H54 (cell line): ENCODE data around the gene SLC4A2.

Experiments used
- DNase-seq: peaks from one replicate; pipeline ENCODE4 v3.0.0; 2011; ENCODE audit warnings: low spot score, mixed read lengths; ENCODE audit not compliant: insufficient read length
- FAIRE-seq: peaks from 3 replicates; lab custom pipeline; 2011; peaks lifted over from hg19 to GRCh38; lab: Jason Lieb, UNC
- POLR2A ChIP-seq: IDR thresholded peaks from 2 replicates; pipeline ENCODE4 v1.6.1; 2011; ENCODE audit warnings: low read depth, mild to moderate bottlenecking, low read length

The SLC4A2 gene

DNA sequence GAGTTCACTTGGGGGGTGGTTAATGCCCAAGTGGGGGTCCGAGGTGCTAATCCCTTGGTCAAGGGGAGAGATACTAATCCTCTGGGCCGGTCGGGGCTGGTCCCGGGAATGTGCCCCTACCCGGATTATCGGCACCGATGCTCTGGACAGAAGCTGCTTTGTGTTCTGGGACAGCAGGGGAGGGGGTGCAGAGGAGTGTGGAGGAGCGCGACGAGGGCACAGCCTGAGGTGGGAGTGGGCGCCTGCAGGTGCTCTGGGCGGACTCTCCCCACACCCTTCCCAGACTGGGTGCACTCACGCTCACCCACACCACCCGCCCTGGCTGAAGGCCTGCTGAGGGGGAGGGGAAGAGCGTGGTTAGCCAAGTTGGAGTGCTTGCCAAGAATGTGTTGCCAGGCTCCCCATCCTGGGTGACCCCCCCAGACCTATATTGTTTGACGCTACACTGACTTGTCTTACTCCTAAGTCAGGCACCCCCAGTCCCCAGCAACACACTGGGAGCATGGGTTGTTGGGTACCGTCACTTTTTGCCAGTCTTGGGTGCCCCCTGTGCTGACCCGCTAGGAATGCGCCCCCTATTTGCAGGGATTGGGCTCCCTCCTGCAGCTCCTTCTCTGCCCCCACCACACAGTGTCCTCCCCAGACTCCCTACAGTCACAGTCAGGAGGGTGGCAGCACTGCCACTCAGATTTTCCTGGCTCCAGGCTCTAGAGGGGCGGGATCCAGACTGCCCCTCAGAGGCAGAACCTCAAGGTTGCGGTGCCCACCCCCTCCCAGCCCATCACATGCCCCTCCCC is 1.2 kb downstream of the SLC4A2 start:
- FAIRE-seq (no peak), DNase-seq (peak; percentile 73)
- TF ChIP-seq POLR2A = peak; percentile 54

DNA sequence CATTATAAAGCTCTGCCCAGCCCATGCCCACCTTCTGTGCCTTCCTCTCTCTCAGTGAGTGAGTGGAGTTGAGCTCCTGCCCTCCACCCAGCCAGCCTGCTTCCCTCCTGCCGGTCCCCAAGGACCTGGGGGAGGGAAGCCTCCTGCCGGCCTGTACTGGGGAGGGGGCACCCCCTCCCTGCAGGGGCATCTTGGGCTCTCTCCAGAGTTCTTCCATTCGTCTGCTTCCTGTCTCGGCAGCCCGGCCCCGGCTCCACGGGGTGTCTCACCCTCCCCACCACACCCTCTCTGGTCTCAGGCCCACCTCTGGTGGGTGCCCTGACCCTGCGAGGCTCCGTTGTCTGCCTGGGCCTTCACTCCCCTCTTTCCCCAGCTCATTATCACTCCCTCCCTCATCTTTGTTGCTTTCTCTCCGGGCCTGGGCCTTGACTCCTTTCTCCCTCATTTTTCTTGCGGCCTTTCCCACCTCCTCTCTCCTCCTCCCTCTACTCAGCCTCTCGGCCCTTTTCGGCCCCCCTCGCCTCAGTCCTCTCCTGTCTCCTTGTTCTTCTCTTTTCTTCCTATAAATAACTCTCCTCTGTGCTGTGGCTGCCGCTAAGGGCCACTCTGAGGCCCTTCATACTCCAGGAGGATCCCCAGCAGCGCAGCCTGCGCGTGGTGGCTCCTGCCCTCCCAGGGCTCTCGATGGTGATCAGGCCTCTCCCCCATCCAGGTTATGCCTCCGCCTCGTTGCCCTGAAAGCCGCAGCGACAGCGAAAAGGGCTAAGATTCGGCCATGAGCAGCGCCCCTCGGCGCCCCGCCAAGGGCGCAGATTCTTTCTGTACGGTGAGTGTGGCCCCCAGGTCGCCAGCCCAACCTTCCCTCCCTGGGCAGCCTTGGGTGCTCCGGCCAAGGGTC is 2.1 kb downstream of the SLC4A2 start:
- no peak for FAIRE-seq
- peak; percentile 38 for TF ChIP-seq POLR2A
- DNase-seq = no peak

DNA sequence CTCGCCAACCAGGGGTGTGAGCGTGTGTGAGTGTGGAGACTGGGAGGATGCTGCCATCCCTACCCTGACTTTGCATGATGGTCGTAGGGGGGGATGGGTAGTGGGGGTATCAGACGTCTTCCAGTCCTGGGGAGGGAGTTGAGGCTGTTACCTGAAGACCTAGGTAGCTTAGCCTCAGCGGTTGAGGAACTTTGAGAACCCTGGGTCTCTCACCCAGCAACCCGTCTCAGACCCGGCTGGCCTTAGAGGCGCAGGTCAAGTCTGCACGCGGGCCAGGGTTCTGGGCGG is 2.7 kb downstream of the SLC4A2 start:
- DNase-seq = no peak
- TF ChIP-seq POLR2A = no peak
- no peak for FAIRE-seq

DNA sequence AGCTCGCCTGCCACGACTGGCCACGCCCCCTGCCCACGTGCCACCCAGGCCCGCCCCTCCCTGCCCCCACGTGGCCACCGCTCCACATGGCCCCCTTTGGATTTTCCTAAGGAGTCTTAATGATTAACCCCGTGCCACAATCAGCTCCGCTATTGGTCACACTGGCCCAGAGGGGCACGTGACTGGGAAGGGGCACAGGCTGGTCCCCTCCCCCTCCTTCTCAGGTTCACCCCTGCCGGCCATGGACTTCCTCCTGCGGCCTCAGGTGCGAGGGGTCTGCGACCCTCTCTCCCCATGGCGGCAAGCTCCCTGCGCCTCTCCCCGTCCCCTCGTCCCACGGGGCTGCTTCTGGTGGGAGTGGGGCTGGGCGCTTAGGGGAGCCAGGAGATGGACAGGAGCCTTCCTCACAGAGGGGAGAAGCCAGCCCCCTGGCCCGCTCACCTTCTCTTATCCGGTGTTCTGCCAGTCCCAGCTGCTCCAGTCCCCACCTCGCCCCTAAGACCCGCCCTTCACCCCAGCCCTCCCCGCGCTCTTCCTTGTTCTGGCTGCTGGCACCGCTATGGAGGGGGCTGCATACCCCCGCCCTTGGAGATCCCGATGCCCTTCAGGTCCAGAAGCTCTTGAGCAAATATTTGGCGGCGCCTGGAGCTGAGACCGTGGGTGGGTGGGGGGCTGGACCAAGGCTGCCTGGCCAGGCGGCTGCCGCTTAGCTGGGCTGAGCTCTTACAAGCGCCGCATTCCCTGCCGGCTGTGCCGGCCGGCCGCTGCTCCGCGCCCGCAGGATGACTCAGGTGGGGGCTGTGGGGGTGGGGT is 3.2 kb downstream of the SLC4A2 start:
- DNase-seq (peak; percentile 57), FAIRE-seq (no peak)
- TF ChIP-seq POLR2A = no peak

DNA sequence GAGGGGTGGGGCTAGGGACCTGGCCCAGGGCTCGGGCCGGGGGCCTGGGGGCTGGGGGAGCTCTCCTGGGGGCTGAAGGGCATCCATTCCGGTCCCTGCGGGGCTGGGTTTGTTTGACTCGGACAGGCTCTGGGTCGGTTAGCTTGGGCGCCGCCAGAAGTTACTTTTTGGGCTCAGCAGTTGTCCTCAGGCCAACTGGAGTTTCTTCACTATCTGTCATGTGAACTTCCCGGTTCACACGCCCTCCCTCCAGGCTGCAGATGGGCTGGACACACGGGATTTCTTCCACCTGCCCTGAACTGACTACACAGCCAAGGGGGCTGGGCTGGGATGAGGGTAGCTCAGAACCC is 3.8 kb downstream of the SLC4A2 start:
- TF ChIP-seq POLR2A = no peak
- DNase-seq (no peak), FAIRE-seq (no peak)

DNA sequence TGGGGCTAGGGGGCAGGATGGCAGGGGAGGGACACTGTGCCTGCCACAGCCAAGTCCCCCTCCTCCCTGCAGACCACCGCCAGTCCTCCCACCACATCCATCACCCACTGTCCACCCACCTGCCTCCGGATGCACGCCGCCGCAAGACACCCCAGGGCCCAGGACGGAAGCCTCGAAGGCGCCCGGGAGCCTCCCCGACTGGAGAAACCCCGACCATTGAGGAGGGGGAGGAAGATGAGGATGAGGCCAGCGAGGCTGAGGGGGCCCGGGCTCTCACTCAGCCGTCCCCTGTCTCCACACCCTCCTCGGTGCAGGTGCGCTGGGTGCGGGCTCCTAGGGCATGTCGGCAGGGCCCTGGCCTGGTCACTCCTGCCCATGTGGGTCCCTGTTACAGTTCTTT is 5.1 kb downstream of the SLC4A2 start:
- no peak for TF ChIP-seq POLR2A
- DNase-seq (no peak), FAIRE-seq (no peak)

DNA sequence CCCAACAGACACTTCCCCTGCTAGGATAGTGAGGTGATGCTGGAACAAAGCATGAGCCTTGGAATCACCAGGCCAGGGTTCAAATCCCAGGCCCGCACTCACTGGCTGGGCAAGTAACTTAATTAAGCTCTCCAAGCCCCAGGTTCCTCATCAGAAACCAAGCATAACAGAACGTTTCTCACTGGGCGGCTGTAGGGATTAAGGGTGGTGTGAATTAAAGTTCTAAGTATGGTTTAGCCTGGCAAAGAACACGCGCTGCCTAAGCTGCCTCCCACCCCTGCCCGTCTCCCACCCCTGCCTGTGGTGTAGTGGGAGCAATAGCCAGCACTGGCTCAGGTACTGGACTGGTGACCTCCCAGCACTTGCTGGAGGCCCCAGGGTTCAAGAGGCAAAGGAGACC is 5.6 kb downstream of the SLC4A2 start:
- FAIRE-seq = no peak
- DNase-seq = no peak
- TF ChIP-seq POLR2A = no peak

DNA sequence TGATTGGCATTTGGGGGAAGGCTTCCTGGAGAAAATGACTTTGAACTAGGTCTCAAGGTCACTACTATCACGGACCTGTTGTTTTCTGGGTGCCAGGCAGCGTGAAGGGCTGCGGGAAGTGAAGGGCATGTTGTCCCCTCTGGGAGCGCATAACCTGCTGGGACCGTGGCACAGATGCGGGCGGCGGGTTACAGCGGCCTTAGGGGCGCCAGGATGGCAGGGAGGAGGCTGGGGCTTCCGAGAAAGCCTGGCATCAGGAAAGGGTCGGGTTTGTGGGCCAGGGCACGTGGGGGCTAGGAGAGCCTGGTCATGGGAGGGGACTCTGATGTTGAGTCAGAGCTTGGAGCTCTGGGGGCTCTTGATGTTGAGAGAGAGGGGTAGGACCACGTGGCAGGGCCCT is 6.1 kb downstream of the SLC4A2 start:
- no peak for DNase-seq
- TF ChIP-seq POLR2A = no peak
- no peak for FAIRE-seq

DNA sequence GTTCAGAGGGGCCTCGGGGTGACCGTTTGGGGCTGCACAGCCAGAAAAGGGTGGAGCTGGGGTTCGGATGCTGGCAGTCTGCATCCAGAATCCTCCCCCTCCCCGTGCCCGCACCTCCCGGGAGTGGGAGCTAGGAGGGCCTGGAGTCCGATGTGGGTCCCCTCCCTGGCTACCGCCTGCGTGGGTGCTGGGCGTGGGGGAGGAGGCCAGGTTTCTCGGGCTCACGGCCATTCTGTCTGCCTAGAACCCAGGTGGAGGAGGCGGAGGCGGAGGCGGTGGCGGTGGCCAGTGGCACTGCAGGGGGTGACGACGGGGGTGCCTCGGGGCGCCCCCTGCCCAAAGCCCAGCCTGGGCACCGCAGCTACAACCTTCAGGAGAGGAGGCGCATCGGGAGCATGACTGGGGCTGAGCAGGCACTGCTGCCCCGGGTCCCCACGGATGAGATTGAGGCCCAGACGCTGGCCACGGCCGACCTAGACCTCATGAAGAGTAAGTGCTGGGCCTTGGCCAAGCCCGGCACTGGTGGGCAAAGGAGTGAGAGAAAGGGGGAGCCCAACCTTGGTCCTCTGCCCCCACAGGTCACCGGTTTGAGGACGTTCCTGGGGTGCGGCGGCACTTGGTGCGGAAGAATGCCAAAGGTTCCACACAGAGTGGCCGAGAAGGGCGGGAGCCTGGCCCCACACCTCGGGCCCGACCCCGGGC is 7.0 kb downstream of the SLC4A2 start:
- FAIRE-seq (no peak), DNase-seq (no peak)
- no peak for TF ChIP-seq POLR2A

DNA sequence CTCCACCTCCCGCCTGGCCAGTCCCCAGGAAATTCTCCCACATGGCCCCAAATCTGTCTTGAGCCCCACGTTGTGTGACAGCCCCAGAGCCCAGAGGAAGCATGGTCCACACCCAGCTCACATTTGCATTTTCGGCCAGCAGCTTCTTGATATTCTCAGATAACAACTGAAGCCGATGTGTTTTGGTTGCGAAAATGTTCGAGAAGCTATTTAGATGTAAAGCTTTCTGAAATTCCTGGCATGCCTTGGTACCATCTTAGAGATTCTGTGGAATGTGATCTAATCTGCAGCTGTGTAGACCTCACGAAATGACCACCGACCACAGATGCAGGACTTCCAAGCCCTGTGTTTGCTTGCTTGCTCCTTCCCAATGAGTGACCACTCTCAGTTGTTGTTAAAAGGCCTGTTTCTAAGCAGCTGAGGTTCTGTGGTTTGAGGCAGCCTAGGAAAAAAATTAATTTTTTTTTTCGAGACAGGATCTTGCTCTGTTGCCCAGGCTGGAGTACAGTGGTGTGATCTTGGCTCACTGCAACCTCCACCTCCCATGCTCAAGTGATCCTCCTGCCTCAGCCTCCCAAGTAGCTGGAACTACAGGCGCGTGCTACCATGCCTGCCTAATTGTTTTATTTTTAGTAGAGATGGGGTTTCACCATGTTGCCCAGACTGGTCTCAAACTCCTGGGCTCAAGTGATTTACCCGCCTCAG is 8.8 kb downstream of the SLC4A2 start:
- no peak for TF ChIP-seq POLR2A
- FAIRE-seq (no peak), DNase-seq (no peak)

DNA sequence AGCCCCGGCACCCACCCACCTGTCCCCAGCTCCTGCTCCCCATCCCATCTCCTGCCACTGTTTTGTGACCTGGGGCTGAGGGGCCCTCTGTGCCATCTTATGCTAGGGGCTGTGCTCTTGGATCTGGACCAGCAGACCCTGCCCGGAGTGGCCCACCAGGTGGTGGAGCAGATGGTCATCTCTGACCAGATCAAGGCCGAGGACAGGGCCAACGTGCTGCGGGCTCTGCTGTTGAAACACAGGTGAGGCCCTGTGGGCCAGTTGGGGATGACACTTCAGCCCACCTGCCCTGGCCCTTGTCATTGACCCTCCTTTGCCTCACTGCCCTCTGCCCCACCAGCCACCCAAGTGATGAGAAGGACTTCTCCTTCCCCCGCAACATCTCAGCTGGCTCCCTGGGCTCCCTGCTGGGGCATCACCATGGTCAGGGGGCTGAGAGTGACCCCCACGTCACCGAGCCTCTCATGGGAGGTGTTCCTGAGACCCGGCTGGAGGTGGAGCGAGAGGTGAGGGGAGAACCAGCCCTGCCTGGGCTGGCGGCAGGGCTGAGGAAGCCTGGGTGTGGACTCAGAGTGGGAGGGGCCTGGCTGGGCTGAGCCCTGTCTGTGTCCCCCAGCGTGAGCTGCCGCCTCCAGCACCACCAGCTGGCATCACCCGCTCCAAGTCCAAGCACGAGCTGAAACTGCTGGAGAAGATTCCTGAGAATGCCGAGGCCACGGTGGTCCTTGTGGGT is 10.6 kb downstream of the SLC4A2 start:
- FAIRE-seq (no peak), DNase-seq (no peak)

DNA sequence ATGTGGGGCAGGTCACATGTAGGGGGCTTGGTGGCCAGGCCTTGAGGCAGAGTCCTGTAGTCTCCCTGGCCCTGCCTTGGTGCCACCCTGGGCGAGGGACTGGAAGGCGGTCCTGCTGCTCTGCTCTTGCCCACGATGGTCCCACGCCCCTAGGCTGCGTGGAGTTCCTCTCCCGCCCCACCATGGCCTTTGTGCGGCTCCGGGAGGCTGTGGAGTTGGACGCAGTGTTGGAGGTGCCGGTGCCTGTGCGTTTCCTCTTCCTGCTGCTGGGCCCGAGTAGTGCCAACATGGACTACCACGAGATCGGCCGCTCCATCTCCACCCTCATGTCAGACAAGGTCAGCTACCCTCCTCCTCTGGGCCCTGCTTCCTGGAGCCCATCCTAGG is 11.2 kb downstream of the SLC4A2 start:
- no peak for TF ChIP-seq POLR2A
- no peak for FAIRE-seq
- DNase-seq = no peak

More for the DNA sequence above, 10.6 kb downstream of the SLC4A2 start:
- no peak for TF ChIP-seq POLR2A
